Psoas muscle (tissue), 8 donors: ENCODE results near the gene UBE2Q1. TPM values are rescaled to one million over a fixed set of nuclear protein-coding genes. Genes with fewer than 3 reads are reported as not detected.
A peak's percentile ranks its signal among the peaks of the same experiment; 100 is the strongest.

Experiments used
- ATAC-seq, 4 donors: fragments of 200-7000 bp; cut with Tn5 transposase; one replicate each; pipeline ENCODE4 v1.9.1; 2020; ENCODE audit warnings: moderate library complexity in 3 of 4, mild to moderate bottlenecking in 2 of 4
- DNase-seq, 2 donors: peaks; one replicate each; pipeline ENCODE4 v3.0.0-alpha.2; 2020
- H3K27ac ChIP-seq: fragments of 200-600 bp; one replicate; pipeline ENCODE4 v1.8.0; 2022
- H3K27me3 ChIP-seq, 3 donors: fragments of 200-600 bp in 1 of 3; one replicate each; pipeline versions ENCODE4 v1.6.1 to v1.8.0; 2013 to 2022; ENCODE audit warnings: low read length in 2 of 3, mild to moderate bottlenecking in 2 of 3, moderate library complexity in 1 of 3; ENCODE audit not compliant: insufficient read depth in 3 of 3
- H3K36me3 ChIP-seq, 2 donors: fragments of 200-600 bp in 1 of 2; one replicate each; pipeline versions ENCODE4 v1.6.1 to v1.8.0; 2013 to 2022; ENCODE audit warnings: low read depth in 1 of 2, mild to moderate bottlenecking in 1 of 2, moderate library complexity in 1 of 2; ENCODE audit not compliant: insufficient read depth in 1 of 2
- H3K4me1 ChIP-seq: fragments of 200-600 bp; one replicate; pipeline ENCODE4 v1.8.0; 2022
- H3K4me3 ChIP-seq: fragments of 200-600 bp; one replicate; pipeline ENCODE4 v1.8.0; 2022; ENCODE audit warnings: mild to moderate bottlenecking
- H3K9me3 ChIP-seq: fragments of 200-600 bp; one replicate; pipeline ENCODE4 v1.8.0; 2022
- WGBS, 3 donors: extraction: QIAGEN DNeasy Blood & Tissue Kit; methylation state at CpG; one replicate each; pipeline versions ENCODE4 v1.1.6 to v1.1.7; 2013; 5-methylcytosine and 5-hydroxymethylcytosine counted together
- intact Hi-C, 2 donors: fragments of 100-400 bp; cut with DNase I; formaldehyde crosslinking; loops; one replicate each; pipeline versions ENCODE4 v1.11.0 to v1.14.2; 2022
- polyA plus RNA-seq, 3 donors: library from polyadenylated mRNA; stranded (reverse); fragments of 200-250 nt; gene quantifications; one replicate each; pipeline ENCODE4 v1.2.3, GENCODE V29; 2013
- total RNA-seq, 4 donors: library from RNA; stranded (reverse); fragmentation: NEBNext Ultra II Directional in 2 of 4; extraction: Animal tissue kit (Norgen Biotek cat#: 25700) in 2 of 4; gene quantifications; one replicate each; pipeline versions ENCODE4 v1.2.1 to v1.2.4, GENCODE V29; 2021 to 2023
- TF ChIP-seq, protein P1 (sequence below): fragments of 200-600 bp; IDR thresholded peaks from one replicate; pipeline ENCODE4 v1.8.0; 2022; ENCODE audit warnings: antibody characterized with exemption
- donor health status: healthy with polysubstance abuse.
- donor health status: DM: no; HTN: no; CAD: no; lungs with moderate emphysema.
- donor health status: Bipolar disorder and iron deficiency.
- donor health status: healthy.
- donor health status: DM: yes; HTN: yes; CAD: no.
- donor health status: DM: no; HTN: no; CAD: no.
- donor health status: DM: no; HTN: no; CAD: no.
- donor health status: DM: yes; HTN: yes; CAD: no.

The UBE2Q1 gene
- total and polyA plus RNA-seq, 7 donors = 34.0 to 65.5 (median 50.8) TPM

DNA sequence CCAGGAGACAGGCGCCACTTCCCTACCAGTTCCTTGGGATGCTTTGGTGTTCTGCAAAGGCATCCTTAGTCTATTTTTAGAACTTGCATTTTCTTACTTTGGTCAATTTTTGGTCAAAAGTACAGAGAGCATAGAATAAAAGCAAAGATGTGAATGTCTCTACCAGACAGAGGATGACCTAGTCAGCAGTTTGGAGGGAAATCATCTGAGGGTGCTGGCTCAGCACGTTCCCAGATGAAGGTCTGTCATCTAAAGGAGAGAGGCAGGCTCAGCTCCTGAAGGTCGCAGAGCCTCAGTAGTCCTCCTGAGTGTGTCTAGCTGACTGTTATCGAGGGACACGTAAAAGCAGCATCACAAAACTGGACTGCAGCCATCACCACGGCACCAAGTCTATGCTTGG, 24.4 kb upstream of the UBE2Q1 start:
- H3K4me1 ChIP-seq = no peaks in the 10 kb centered on the region
- TF ChIP-seq, protein P1, sequence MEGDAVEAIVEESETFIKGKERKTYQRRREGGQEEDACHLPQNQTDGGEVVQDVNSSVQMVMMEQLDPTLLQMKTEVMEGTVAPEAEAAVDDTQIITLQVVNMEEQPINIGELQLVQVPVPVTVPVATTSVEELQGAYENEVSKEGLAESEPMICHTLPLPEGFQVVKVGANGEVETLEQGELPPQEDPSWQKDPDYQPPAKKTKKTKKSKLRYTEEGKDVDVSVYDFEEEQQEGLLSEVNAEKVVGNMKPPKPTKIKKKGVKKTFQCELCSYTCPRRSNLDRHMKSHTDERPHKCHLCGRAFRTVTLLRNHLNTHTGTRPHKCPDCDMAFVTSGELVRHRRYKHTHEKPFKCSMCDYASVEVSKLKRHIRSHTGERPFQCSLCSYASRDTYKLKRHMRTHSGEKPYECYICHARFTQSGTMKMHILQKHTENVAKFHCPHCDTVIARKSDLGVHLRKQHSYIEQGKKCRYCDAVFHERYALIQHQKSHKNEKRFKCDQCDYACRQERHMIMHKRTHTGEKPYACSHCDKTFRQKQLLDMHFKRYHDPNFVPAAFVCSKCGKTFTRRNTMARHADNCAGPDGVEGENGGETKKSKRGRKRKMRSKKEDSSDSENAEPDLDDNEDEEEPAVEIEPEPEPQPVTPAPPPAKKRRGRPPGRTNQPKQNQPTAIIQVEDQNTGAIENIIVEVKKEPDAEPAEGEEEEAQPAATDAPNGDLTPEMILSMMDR = no peak
- no peaks in the 10 kb centered on the region for H3K27me3 ChIP-seq
- 85 to 89% (median 88%) methylated on average over 6 of the region's 6 CpGs for WGBS, 3 donors
- no peak overlapping the region for H3K4me3 ChIP-seq
- ATAC-seq (no peak), DNase-seq (no peak)
- H3K27ac ChIP-seq = no peak overlapping the region
- intact Hi-C loops = loop anchor here in 1 of 2 donors (5.0 kb wide), 1 partner anchor 304 kb away; no protein-coding TSS in a partner anchor
- H3K9me3 ChIP-seq = no peaks in the 10 kb centered on the region
- peaks cover 16 to 97% of the 10 kb centered on the region in 2 donors for H3K36me3 ChIP-seq

DNA sequence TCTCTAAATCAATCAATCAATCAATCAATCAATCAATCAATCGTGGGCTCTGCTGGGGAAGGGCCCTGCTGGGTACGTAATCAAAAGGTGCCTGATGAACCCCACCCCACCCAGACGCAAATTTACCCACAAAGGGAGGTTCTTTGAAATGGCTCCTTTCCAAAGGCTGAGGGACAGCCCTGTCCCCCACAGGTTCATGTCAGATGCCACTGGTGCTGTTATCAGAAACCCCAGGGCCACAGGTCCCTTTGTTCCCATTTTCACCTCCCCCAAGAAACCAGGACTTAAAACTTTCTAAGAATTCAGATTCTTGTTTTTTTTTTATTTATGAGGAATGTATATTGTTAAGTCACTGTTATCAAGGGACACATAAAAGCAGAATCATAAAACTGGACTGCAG, 23.3 kb upstream of the UBE2Q1 start:
- H3K9me3 ChIP-seq = no peaks in the 10 kb centered on the region
- intact Hi-C loops = loop anchor here in 1 of 2 donors (5.0 kb wide), 1 partner anchor 306 kb away; no protein-coding TSS in a partner anchor
- ATAC-seq = no peak
- H3K4me1 ChIP-seq = no peaks in the 10 kb centered on the region
- WGBS, 3 donors = 78 to 88% (median 79%) methylated on average over 3 of the region's 3 CpGs
- no peak overlapping the region for H3K27ac ChIP-seq
- TF ChIP-seq, protein P1 = no peak
- no peaks in the 10 kb centered on the region for H3K27me3 ChIP-seq
- H3K4me3 ChIP-seq = no peak overlapping the region
- peaks cover 16 to 86% of the 10 kb centered on the region in 2 donors for H3K36me3 ChIP-seq
- DNase-seq = no peak

DNA sequence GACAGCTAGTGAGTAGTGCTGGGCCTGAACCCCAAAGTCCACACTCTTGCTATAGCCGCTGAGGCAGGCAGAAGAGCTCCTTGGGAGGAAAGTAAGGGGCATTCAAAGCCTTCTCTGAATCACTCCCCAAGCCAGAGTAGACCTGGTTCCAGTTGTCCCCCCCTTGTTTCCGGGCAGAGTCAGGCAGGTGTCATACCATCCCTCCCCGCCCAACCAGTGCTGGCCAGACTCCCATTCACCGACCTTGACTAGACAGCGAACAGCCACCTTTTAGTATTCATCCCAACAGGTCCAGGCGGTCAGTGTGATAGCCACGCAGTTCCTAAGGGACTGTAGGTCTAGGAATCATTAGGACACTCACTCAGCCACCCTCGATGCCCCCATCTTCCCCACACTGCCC, 20.9 kb upstream of the UBE2Q1 start:
- intact Hi-C loops = no loop called here
- H3K36me3 ChIP-seq = peaks cover 3 to 62% of the 10 kb centered on the region in 2 donors
- ATAC-seq = no peak

DNA sequence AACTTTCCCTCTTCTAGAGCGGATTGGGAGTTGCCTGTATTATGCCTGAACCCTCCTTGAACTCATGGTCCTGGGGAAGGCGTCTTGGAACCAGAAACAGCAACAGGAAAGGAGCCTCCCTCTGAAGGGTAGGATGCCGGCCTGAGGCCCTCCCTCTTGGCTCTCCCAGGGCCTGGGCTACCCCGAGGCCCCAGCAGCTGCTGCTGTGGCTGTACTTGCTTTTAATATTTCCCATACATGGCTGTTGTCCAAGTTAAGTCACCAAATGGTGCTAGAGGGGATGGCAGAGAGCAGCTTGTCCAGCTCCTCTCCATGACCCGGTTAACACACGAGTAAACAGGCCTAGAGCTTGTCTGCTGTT, 19.6 kb upstream of the UBE2Q1 start:
- Histone ChIP-seq H3K4me1 (no peaks in the 10 kb centered on the region), H3K4me3 (no peak overlapping the region), H3K27me3 (no peaks in the 10 kb centered on the region), H3K36me3 (peaks cover 0 to 48% of the 10 kb centered on the region in 2 donors), H3K27ac (no peak overlapping the region), H3K9me3 (no peaks in the 10 kb centered on the region)
- TF ChIP-seq, protein P1 = no peak
- intact Hi-C loops = no loop called here
- ATAC-seq (peak in 2 of 4 donors; percentile 17 to 36), DNase-seq (no peak)
- WGBS, 3 donors = 23 to 29% (median 26%) methylated on average over 6 of the region's 6 CpGs

More for the DNA sequence above, 20.9 kb upstream of the UBE2Q1 start:
- no peak overlapping the region for H3K4me3 ChIP-seq
- H3K4me1 ChIP-seq = no peaks in the 10 kb centered on the region
- no peaks in the 10 kb centered on the region for H3K9me3 ChIP-seq
- WGBS, 3 donors = 82 to 87% (median 85%) methylated on average over 8 of the region's 8 CpGs
- no peak overlapping the region for H3K27ac ChIP-seq
- TF ChIP-seq, protein P1 = no peak
- H3K27me3 ChIP-seq = no peaks in the 10 kb centered on the region
- no peak for DNase-seq
